ENCODE data around the gene ALKBH5.

Gene ALKBH5

GRCh38 chr17:18187226-18187625, 3.6 kb downstream of the ALKBH5 start:
- no peak for TF ChIP-seq CTCF (IDR thresholded peaks at IDR 0.05; ENCODE audit: control insufficient read depth, insufficient read depth, low read depth, low read length, missing control alignments)
- DNase-seq (ENCODE audit: low read depth) = no peak
- peak overlapping the region; percentile 62 for H3K4me3 ChIP-seq (ENCODE audit: control insufficient read depth, low read depth, low read length)

DNA sequence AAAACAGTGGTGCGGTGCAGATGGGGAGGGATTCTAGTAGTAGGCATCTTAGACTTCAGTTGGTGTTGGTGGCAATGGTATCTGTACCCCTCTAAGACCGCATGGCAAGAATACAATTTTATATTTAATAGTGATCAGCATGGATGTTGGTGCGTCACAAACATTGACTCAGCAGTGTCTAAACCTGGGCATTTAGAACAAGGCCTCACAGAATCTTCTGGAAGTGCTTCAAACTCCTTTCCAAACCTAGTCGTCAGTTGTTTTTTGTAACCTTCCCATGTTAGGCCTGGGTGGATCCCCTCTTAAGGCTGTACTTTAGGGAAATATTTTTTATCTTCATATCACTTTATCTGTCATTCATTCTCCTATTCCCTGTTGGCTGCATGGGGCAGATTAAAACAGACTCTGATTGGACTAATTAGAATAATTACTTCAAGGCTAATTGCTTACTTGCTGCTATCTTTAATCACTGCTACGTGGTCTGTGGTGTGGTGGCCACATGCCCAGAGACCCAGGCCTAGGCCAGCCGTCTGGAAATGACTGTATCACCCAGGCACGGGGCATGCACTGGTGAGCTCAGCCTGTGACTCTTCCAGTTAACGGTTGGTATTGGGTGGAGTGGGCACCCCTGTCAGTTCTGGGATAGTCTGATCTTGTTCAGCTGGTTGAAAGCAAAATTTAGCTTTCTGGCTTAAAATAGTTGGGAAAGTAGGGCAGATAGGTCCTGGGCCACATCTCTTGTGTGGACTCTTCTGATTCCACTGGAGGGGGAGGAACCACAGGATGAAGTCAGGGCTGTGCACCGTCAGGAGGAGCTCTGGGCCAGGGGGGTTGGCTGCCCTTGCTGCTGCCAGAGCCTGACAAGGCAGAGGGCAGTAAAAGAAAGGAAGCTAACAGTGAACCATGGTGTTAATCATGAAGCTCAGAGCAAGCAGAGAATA, 4.5 kb downstream of the ALKBH5 start:
- no peak for TF ChIP-seq CTCF (IDR thresholded peaks at IDR 0.05; ENCODE audit: control insufficient read depth, insufficient read depth, low read depth, low read length, missing control alignments)
- no peak for DNase-seq (ENCODE audit: low read depth)
- H3K4me3 ChIP-seq (ENCODE audit: control insufficient read depth, low read depth, low read length) = peak overlapping the region; percentile 62

- H3K4me3 ChIP-seq (ENCODE audit: control insufficient read depth, low read depth, low read length) = no peak overlapping the region
- no peak for DNase-seq (ENCODE audit: low read depth)
- no peak for TF ChIP-seq CTCF (IDR thresholded peaks at IDR 0.05; ENCODE audit: control insufficient read depth, insufficient read depth, low read depth, low read length, missing control alignments)
These were observed 7.1 kb downstream of the ALKBH5 start for GRCh38 chr17:18190628-18191235.

DNA sequence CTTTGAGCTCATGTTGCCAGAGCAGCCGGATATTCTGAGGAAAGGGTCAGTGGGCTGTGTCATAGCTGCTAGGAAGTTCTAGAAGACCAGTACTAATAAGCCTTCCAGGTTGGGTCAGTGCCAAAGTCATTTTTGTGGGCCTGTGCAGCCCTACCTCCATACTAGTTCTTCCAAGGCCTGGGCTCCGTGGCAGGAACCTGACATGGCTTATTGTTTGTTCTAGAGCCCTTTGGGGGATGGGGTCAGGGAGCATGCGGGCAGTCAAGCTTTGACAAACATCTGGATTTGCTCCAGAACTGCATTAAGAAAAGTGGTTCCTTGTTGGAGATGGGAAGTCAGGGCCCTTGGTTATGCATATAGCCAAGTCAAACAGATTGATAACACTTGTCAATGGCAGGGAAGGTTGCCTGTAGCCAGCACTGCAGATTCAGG, 7.6 kb downstream of the ALKBH5 start:
- H3K4me3 ChIP-seq (ENCODE audit: control insufficient read depth, low read depth, low read length) = no peak overlapping the region
- no peak for TF ChIP-seq CTCF (IDR thresholded peaks at IDR 0.05; ENCODE audit: control insufficient read depth, insufficient read depth, low read depth, low read length, missing control alignments)
- DNase-seq (ENCODE audit: low read depth) = no peak

- TF ChIP-seq CTCF (IDR thresholded peaks at IDR 0.05; ENCODE audit: control insufficient read depth, insufficient read depth, low read depth, low read length, missing control alignments) = peak; percentile 38
- DNase-seq (ENCODE audit: low read depth) = no peak
- no peak overlapping the region for H3K4me3 ChIP-seq (ENCODE audit: control insufficient read depth, low read depth, low read length)
These were observed 8.3 kb downstream of the ALKBH5 start for GRCh38 chr17:18191967-18192366.

- TF ChIP-seq CTCF (IDR thresholded peaks at IDR 0.05; ENCODE audit: control insufficient read depth, insufficient read depth, low read depth, low read length, missing control alignments) = no peak
- H3K4me3 ChIP-seq (ENCODE audit: control insufficient read depth, low read depth, low read length) = no peak overlapping the region
- no peak for DNase-seq (ENCODE audit: low read depth)
These were observed 10.8 kb downstream of the ALKBH5 start for GRCh38 chr17:18194394-18194793.
